Activated naive CD4-positive, alpha-beta T cell treated with anti-CD3 and anti-CD28 coated beads, Interleukin-2, amount 50 U/mL, for 24 hours (primary cell): ENCODE data around the gene FIGNL1.

Experiments
- H3K27ac Mint-ChIP-seq: one replicate; pipeline ENCODE4 v1.8.0; 2021; ENCODE audit warnings: mild to moderate bottlenecking, mixed read lengths
- H3K27me3 Mint-ChIP-seq: one replicate; pipeline ENCODE4 v1.8.0; 2021; ENCODE audit warnings: mixed read lengths
- H3K36me3 Mint-ChIP-seq: one replicate; pipeline ENCODE4 v1.8.0; 2021; ENCODE audit warnings: mixed read lengths
- H3K4me1 Mint-ChIP-seq: one replicate; pipeline ENCODE4 v1.8.0; 2021; ENCODE audit warnings: mixed read lengths
- H3K4me3 Mint-ChIP-seq: one replicate; pipeline ENCODE4 v1.8.0; 2021; ENCODE audit warnings: mild to moderate bottlenecking, mixed read lengths
- H3K9me3 Mint-ChIP-seq: one replicate; pipeline ENCODE4 v1.8.0; 2021; ENCODE audit warnings: mixed read lengths

Gene FIGNL1

DNA sequence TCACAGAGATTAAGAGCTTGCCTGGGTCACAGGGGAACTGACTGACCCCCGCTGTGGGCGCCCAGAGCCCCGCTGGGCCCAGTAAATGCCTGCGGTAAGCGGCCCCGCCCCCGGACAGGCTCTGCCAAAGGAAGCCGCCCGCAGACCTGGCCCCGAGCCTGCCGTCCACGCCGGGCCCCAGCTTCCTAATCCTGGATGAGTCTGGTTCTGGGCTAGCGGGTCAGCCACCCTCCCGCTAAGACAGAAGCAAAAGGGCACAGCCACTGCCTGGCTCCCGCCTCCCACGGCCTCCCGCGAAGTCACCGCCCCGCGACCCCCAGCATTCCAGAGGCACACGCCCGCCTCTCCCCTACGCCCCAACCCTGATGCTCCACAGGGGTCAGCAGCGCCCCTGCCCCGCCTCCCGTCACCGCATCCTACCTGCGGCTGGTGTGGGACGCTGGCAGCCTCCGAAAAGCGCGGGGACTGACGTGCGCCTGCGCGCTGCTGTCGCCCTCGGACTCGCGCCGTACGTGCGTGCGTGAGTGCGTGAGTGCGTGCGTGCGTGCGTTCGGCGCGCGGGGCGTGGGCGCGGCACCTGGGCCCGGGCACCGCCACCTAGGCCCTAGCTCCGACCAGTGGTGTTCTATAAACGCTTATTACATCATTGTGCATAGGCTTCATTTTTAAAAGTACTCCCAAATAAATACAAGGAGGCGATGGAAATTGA is at the start of gene FIGNL1:
Gene FIGNL1 (minus strand): TSS at position 470 of the 709 bp plus-strand sequence. CDS start 3,063 bp downstream, outside the sequence.
- Mint-ChIP-seq H3K9me3 (no peaks in the 10 kb centered on the region), H3K27ac (peak within 1 kb of the TSS; percentile 90), H3K4me3 (peak within 1 kb of the TSS; percentile 92), H3K27me3 (no peaks in the 10 kb centered on the region), H3K36me3 (peaks cover 10% of the 10 kb centered on the region), H3K4me1 (peaks cover 31% of the 10 kb centered on the region)

- Mint-ChIP-seq H3K4me3 (no peak overlapping the region), H3K27ac (no peak overlapping the region), H3K9me3 (no peaks in the 10 kb centered on the region), H3K4me1 (no peaks in the 10 kb centered on the region), H3K36me3 (no peaks in the 10 kb centered on the region), H3K27me3 (peaks cover 6% of the 10 kb centered on the region)
Measured at GRCh38 chr7:50499092-50499491, 48.9 kb upstream of the FIGNL1 start.

GRCh38 chr7:50497968-50498367 is 47.8 kb upstream of the FIGNL1 start:
- Mint-ChIP-seq H3K9me3 (no peaks in the 10 kb centered on the region), H3K4me3 (no peak overlapping the region)

DNA sequence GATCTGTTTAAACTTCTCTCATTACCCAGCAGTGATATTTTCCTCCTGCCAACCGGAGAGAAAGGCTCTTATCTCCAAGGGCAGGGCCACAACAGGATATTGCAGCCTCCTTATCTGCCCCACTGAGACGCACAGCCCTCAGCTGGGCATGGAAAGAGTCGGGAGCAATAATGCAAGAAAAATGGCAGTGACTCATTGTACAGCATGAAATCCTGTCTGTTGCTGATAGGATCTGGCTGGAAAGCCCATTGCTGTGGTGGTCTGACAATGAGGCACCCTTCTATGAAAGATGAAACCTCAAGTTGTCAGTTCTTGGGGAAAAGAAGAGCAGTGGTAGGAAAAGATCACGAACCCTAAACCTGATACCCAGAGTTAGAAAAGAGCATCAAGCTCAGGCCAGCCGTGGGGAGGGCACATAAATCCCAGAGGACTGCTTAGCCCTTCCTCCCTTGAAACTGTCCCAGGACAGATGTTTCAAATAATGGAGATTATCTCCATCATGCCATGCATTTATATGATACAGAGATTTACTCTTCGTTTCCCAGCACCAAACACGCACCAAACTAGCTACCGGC is 47.0 kb upstream of the FIGNL1 start:
- no peaks in the 10 kb centered on the region for H3K9me3 Mint-ChIP-seq
- no peak overlapping the region for H3K4me3 Mint-ChIP-seq
- H3K4me1 Mint-ChIP-seq: no peaks in the 10 kb centered on the region
- H3K36me3 Mint-ChIP-seq: no peaks in the 10 kb centered on the region
- H3K27ac Mint-ChIP-seq: no peak overlapping the region
- H3K27me3 Mint-ChIP-seq: peaks cover 8% of the 10 kb centered on the region

More at GRCh38 chr7:50497968-50498367, 47.8 kb upstream of the FIGNL1 start:
- Mint-ChIP-seq H3K27me3 (peaks cover 8% of the 10 kb centered on the region), H3K27ac (no peak overlapping the region), H3K36me3 (no peaks in the 10 kb centered on the region), H3K4me1 (no peaks in the 10 kb centered on the region)

DNA sequence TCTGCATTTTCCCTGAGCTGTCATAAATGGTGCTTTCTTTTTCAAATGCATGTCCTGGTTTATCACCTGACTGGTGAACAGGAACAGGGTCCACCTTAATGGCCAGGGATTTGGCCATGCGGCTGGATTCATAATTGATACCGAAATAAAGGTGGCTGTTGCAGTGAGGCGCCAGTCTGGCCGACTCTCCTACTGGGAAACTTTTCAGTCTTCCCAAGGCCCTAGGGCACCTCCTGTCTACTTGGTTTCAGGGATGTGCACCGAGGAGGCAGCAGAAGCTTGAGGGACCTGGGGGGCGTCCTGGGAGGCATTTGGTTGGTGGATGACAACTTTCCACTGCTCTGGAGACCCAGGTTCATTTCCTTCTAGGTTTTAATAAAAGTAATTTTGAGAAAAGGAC is 46.4 kb upstream of the FIGNL1 start:
- Mint-ChIP-seq H3K36me3 (no peaks in the 10 kb centered on the region), H3K4me3 (no peak overlapping the region), H3K27ac (no peak overlapping the region), H3K9me3 (no peaks in the 10 kb centered on the region), H3K27me3 (peaks cover 8% of the 10 kb centered on the region), H3K4me1 (no peaks in the 10 kb centered on the region)

- Mint-ChIP-seq H3K36me3 (no peaks in the 10 kb centered on the region), H3K9me3 (no peaks in the 10 kb centered on the region), H3K4me3 (no peak overlapping the region), H3K4me1 (no peaks in the 10 kb centered on the region), H3K27me3 (peaks cover 8% of the 10 kb centered on the region), H3K27ac (no peak overlapping the region)
Measured at GRCh38 chr7:50495746-50496145, 45.6 kb upstream of the FIGNL1 start.

DNA sequence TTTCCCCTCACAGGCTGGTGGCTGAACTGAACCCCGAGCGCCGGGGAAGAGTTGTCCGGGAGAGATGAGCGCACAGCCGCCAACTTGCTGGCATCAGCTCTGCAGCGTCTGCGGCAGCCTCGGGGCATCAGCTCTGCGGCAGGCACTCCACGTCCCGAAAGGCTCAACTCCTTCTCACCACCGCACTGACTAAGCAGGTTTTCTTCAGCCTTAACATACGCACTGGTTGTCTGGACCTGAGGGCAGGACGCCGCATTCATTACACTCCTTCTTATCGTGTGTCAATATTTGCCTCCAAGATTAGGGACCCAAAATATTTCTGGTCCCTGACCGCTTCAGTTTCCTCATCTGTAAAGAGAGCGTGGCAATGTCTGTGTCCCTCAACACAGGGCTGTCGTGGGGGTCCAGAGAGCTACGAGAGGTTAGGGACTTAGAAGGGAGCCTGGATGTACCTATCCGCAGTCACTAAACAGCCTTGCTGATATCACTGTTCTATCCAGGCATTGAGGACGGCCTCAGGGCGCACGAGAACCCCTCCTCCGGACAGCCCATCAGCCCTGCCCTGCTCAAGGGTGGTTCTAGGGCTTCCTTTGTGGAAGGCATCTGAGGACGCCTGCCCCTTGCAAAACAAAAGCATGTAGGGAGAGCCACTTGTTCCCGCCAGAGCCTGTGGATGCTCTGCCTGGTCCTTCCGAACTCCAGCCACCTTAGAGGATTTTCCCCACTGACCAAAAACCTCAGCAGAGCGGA is 42.8 kb upstream of the FIGNL1 start:
- no peaks in the 10 kb centered on the region for H3K36me3 Mint-ChIP-seq
- no peaks in the 10 kb centered on the region for H3K9me3 Mint-ChIP-seq
- peaks cover 4% of the 10 kb centered on the region for H3K27me3 Mint-ChIP-seq
- H3K4me3 Mint-ChIP-seq: no peak overlapping the region
- H3K4me1 Mint-ChIP-seq: no peaks in the 10 kb centered on the region
- no peak overlapping the region for H3K27ac Mint-ChIP-seq

DNA sequence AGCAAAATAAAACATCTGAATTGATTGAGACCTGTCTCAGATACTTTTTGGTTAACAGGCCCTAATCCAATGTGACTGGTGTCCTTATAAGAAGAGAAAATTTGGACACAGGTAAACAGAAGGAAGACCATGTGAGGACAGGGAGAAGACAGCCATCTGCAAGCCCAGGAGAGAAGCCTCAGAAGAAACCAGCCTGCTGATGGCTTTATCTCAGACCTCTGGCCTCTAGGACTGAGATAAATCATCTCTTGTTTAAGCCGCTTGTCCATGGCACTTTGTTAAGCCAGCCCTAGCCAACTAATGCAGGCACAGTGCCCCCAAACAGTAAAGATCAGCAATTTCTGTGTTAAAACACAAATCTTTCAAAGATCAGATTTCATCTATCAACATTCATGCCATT is 41.8 kb upstream of the FIGNL1 start:
- no peak overlapping the region for H3K27ac Mint-ChIP-seq
- H3K4me1 Mint-ChIP-seq: no peaks in the 10 kb centered on the region
- no peaks in the 10 kb centered on the region for H3K9me3 Mint-ChIP-seq
- peaks cover 1% of the 10 kb centered on the region for H3K27me3 Mint-ChIP-seq
- no peak overlapping the region for H3K4me3 Mint-ChIP-seq
- no peaks in the 10 kb centered on the region for H3K36me3 Mint-ChIP-seq

DNA sequence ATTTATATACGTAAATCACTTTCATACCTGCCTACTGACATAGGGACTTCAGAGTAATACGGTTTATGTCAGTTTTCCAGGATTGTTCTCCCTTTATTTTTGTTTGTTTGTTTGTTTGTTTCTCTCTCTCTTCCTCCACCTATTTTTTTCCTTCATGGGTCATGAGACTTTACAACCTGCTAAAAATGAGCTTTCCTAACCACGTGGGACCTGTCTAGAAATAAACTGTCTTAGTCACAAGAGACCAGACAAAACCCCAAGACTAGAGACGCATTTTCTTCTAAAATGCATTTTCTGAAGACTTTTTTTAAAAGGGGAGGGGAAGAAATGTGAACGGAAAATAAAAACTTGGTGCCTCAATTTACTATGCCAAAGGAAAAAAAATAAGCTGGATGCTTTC is 41.1 kb upstream of the FIGNL1 start:
- H3K27me3 Mint-ChIP-seq: peaks cover 1% of the 10 kb centered on the region
- H3K36me3 Mint-ChIP-seq: no peaks in the 10 kb centered on the region
- H3K9me3 Mint-ChIP-seq: no peaks in the 10 kb centered on the region
- no peak overlapping the region for H3K4me3 Mint-ChIP-seq
- H3K27ac Mint-ChIP-seq: no peak overlapping the region
- H3K4me1 Mint-ChIP-seq: no peaks in the 10 kb centered on the region

DNA sequence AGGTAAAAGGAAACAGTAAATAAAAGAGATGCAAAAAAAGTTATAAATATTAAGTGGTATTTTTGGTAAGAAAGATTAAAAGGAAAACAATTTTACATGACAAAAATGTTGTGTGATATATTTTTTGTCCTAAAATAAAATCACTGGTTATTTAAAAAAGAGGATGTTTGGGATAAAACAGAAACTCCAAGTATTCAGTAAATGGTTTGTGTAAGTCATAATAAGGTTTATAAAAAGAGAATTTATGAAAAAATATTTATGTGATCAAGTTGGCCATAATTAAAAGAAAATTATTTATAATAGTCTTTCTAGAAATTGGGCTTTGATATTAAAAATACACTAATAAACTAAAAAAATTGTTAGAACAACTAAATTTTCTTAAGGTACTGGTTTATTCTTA is 38.2 kb upstream of the FIGNL1 start:
- no peaks in the 10 kb centered on the region for H3K9me3 Mint-ChIP-seq
- no peak overlapping the region for H3K27ac Mint-ChIP-seq
- no peaks in the 10 kb centered on the region for H3K4me1 Mint-ChIP-seq
- H3K27me3 Mint-ChIP-seq: peaks cover under 1% of the 10 kb centered on the region
- no peaks in the 10 kb centered on the region for H3K36me3 Mint-ChIP-seq
- H3K4me3 Mint-ChIP-seq: no peak overlapping the region

DNA sequence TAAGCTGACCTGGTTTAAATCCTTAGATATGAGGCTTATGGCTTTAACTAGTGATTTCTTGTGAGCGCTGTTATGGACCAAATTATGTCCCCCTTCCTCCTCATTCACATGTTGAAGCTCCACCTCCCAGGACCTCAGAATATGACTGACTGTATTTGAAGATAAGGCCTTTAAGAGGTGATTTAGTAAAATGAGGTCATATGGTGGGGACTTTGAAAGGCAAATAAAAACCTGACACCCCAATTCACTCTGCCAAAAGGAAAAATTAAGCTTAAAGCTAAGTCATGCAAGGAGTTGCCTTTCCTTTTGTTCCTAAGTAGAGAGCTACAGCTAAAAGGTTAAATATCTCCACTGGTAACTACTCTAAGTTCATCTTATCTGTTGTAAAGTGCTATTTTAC is 36.4 kb upstream of the FIGNL1 start:
- Mint-ChIP-seq H3K27ac (no peak overlapping the region), H3K4me3 (no peak overlapping the region), H3K27me3 (no peaks in the 10 kb centered on the region), H3K36me3 (no peaks in the 10 kb centered on the region), H3K9me3 (no peaks in the 10 kb centered on the region), H3K4me1 (no peaks in the 10 kb centered on the region)

DNA sequence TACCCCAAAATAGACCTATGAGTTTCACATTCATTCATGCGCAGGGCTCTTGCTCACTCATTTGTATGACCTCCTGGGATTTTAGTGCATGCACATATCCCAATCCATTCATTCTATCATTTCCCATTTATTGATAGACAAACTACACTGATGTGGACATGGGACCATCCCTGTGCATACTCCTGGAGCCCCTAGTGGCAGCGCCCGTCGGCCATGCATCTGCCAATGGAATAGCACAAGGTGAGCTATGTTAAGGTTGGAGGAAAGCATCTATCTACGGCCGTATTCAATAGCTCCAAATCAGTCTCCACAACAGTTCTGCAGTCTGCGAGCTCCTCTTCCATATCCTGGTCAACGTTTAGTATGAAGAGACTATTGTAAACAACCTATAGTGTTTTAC is 31.7 kb upstream of the FIGNL1 start:
- Mint-ChIP-seq H3K9me3 (no peaks in the 10 kb centered on the region), H3K36me3 (no peaks in the 10 kb centered on the region), H3K4me1 (no peaks in the 10 kb centered on the region), H3K4me3 (no peak overlapping the region), H3K27ac (no peak overlapping the region), H3K27me3 (no peaks in the 10 kb centered on the region)

- H3K4me1 Mint-ChIP-seq: no peaks in the 10 kb centered on the region
- no peak overlapping the region for H3K27ac Mint-ChIP-seq
- no peaks in the 10 kb centered on the region for H3K36me3 Mint-ChIP-seq
- no peaks in the 10 kb centered on the region for H3K9me3 Mint-ChIP-seq
- H3K4me3 Mint-ChIP-seq: no peak overlapping the region
- no peaks in the 10 kb centered on the region for H3K27me3 Mint-ChIP-seq
Measured at GRCh38 chr7:50480797-50481196, 30.6 kb upstream of the FIGNL1 start.

- H3K27me3 Mint-ChIP-seq: no peaks in the 10 kb centered on the region
- H3K4me1 Mint-ChIP-seq: no peaks in the 10 kb centered on the region
- no peaks in the 10 kb centered on the region for H3K36me3 Mint-ChIP-seq
- H3K4me3 Mint-ChIP-seq: no peak overlapping the region
- H3K27ac Mint-ChIP-seq: no peak overlapping the region
- H3K9me3 Mint-ChIP-seq: no peaks in the 10 kb centered on the region
Measured at GRCh38 chr7:50479743-50480517, 29.8 kb upstream of the FIGNL1 start.

- no peaks in the 10 kb centered on the region for H3K36me3 Mint-ChIP-seq
Measured at GRCh38 chr7:50477640-50478039, 27.5 kb upstream of the FIGNL1 start.

More at GRCh38 chr7:50477640-50478039, 27.5 kb upstream of the FIGNL1 start:
- Mint-ChIP-seq H3K27me3 (no peaks in the 10 kb centered on the region), H3K4me3 (no peak overlapping the region), H3K27ac (no peak overlapping the region), H3K4me1 (no peaks in the 10 kb centered on the region), H3K9me3 (no peaks in the 10 kb centered on the region)
